ENCODE data around the gene CFAP45.

DNA sequence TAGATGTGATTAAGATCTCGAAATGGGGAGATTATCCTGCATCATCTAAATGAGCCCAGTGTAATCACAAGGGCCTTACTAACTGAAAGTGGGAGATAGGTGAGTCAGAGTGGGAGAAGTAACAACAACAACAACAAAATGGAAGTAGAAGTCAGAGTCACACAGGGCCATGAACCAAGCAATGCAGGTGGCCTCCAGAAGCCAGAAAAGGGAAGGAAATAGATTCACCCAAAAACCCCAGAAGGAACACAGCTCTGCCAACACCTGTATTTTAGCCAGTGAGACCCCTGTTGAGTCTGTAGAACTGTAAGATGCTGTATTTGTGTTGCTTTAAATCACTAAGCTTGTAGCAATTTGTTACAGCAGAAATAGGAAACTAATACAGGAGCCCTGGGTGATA is 21.3 kb upstream of the CFAP45 start:
- no peak for TF ChIP-seq POLR2AphosphoS5 (IDR thresholded peaks at IDR 0.05)
- TF ChIP-seq, protein P1, sequence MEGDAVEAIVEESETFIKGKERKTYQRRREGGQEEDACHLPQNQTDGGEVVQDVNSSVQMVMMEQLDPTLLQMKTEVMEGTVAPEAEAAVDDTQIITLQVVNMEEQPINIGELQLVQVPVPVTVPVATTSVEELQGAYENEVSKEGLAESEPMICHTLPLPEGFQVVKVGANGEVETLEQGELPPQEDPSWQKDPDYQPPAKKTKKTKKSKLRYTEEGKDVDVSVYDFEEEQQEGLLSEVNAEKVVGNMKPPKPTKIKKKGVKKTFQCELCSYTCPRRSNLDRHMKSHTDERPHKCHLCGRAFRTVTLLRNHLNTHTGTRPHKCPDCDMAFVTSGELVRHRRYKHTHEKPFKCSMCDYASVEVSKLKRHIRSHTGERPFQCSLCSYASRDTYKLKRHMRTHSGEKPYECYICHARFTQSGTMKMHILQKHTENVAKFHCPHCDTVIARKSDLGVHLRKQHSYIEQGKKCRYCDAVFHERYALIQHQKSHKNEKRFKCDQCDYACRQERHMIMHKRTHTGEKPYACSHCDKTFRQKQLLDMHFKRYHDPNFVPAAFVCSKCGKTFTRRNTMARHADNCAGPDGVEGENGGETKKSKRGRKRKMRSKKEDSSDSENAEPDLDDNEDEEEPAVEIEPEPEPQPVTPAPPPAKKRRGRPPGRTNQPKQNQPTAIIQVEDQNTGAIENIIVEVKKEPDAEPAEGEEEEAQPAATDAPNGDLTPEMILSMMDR (IDR thresholded peaks at IDR 0.05), result no peak
